ENCODE data around the gene PDZRN3.

GRCh38 chr3:73602170-73602569 is 22.6 kb downstream of the PDZRN3 start:
- TF ChIP-seq CTCF (IDR thresholded peaks at IDR 0.05) (no peak), FOXM1 (IDR thresholded peaks at IDR 0.05; ENCODE audit: low read depth) (0 out of 2 replicates have a peak, but pooled peaks have one; percentile 31), NRF1 (IDR thresholded peaks at IDR 0.05; ENCODE audit: low read depth, low read length) (no peak), EP300 (IDR thresholded peaks at IDR 0.05; ENCODE audit: borderline replicate concordance in 1 of 2, low read depth in 1 of 2, low read length in 1 of 2) (peak; percentile 59 to 97), SMC3 (IDR thresholded peaks at IDR 0.05; ENCODE audit: low read depth, low read length) (no peak), USF1 (IDR thresholded peaks at IDR 0.05; ENCODE audit: borderline replicate concordance, low read depth) (no peak), REST (IDR thresholded peaks at IDR 0.05; ENCODE audit: low read depth, low read length) (no peak), TAF1 (IDR thresholded peaks at IDR 0.05; ENCODE audit: borderline replicate concordance, low read depth, low read length) (no peak; the same call in 1 of the 2 replicates), JUND (IDR thresholded peaks at IDR 0.05) (peak; percentile 92), MXI1 (IDR thresholded peaks at IDR 0.05; ENCODE audit: low read depth, low read length) (no peak)

Data from SK-N-SH (cell line).